ELF-1 (cell line): Measurements from ENCODE around the gene CELA3A.
"Not testable (repeated sequence)": the region's sequence is repeated elsewhere in the genome, so short reads cannot be mapped to it uniquely, and the experiment has no call there.

ENCODE experiments used
- DNase-seq: peaks from one replicate; pipeline ENCODE4 v3.0.0-alpha.2; 2016; ENCODE audit warnings: low read depth, low spot score

CELA3A gene

GRCh38 chr1:22001409-22001808 is at the start of gene CELA3A:
Gene CELA3A (plus strand): TSS chr1:22001657. CDS start chr1:22001675, 18 bp downstream.
- no peak for DNase-seq

GRCh38 chr1:21952786-21953520 is 48.5 kb upstream of the CELA3A start:
- DNase-seq, result no peak

GRCh38 chr1:21955058-21955457 is 46.4 kb upstream of the CELA3A start:
- DNase-seq, result no peak

- peak; percentile 66 for DNase-seq
These were observed 45.8 kb upstream of the CELA3A start for GRCh38 chr1:21955501-21956281.

- DNase-seq, result no peak
These were observed 44.5 kb upstream of the CELA3A start for GRCh38 chr1:21956720-21957552.

- DNase-seq, result no peak
These were observed 40.1 kb upstream of the CELA3A start for GRCh38 chr1:21961337-21961736.

GRCh38 chr1:21961799-21962198 is 39.7 kb upstream of the CELA3A start:
- DNase-seq, result no peak

GRCh38 chr1:21963477-21964217 is 37.8 kb upstream of the CELA3A start:
- peak; percentile 89 for DNase-seq

GRCh38 chr1:21966247-21967000 is 35.0 kb upstream of the CELA3A start:
- DNase-seq, result no peak

- not testable (repeated sequence) for DNase-seq
These were observed 34.2 kb upstream of the CELA3A start for GRCh38 chr1:21967216-21967615.

- DNase-seq, result not testable (repeated sequence)
These were observed 32.4 kb upstream of the CELA3A start for GRCh38 chr1:21969066-21969465.

GRCh38 chr1:21970523-21970922 is 30.9 kb upstream of the CELA3A start:
- DNase-seq, result not testable (repeated sequence)

GRCh38 chr1:21972973-21973441 is 28.4 kb upstream of the CELA3A start:
- not testable (repeated sequence) for DNase-seq

- DNase-seq, result not testable (repeated sequence)
These were observed 27.5 kb upstream of the CELA3A start for GRCh38 chr1:21973948-21974347.

GRCh38 chr1:21974699-21975098 is 26.8 kb upstream of the CELA3A start:
- DNase-seq, result not testable (repeated sequence)

- DNase-seq, result not testable (repeated sequence)
These were observed 26.2 kb upstream of the CELA3A start for GRCh38 chr1:21975296-21975695.

GRCh38 chr1:21976703-21977239 is 24.7 kb upstream of the CELA3A start, which contains the start of gene CELA3B:
Gene CELA3B (plus strand): TSS chr1:21977022. CDS start chr1:21977040, 18 bp downstream.
- not testable (repeated sequence) for DNase-seq

- not testable (repeated sequence) for DNase-seq
These were observed 23.2 kb upstream of the CELA3A start for GRCh38 chr1:21978209-21978608.

GRCh38 chr1:21980515-21981220 is 20.8 kb upstream of the CELA3A start:
- DNase-seq, result not testable (repeated sequence)
